Neuronal stem cell (in vitro differentiated cells): ENCODE measurements around the gene STRA8.

Source experiments
- DNase-seq: peaks from one replicate; pipeline ENCODE4 v3.0.0-alpha.2; 2013; ENCODE audit warnings: low spot score
- H2AFZ ChIP-seq: one replicate; pipeline ENCODE4 v1.6.1; 2013; ENCODE audit warnings: mild to moderate bottlenecking, low read length, inconsistent platforms
- H2AK5ac ChIP-seq: 2 replicates; pipeline ENCODE4 v1.6.1; 2013; ENCODE audit warnings: low read depth, mild to moderate bottlenecking, inconsistent platforms, low read length, moderate library complexity, mixed read lengths
- H2BK120ac ChIP-seq: 2 replicates; pipeline ENCODE4 v1.6.1; 2013; ENCODE audit warnings: low read depth, mild to moderate bottlenecking, inconsistent platforms, low read length, moderate library complexity, mixed read lengths
- H2BK12ac ChIP-seq: one replicate; pipeline ENCODE4 v1.6.1; 2013; ENCODE audit warnings: low read length, inconsistent platforms
- H2BK15ac ChIP-seq: 2 replicates; pipeline ENCODE4 v1.6.1; 2013; ENCODE audit warnings: mild to moderate bottlenecking, low read length, inconsistent platforms, mixed read lengths
- H2BK5ac ChIP-seq: one replicate; pipeline ENCODE4 v1.6.1; 2013; ENCODE audit warnings: inconsistent platforms, mild to moderate bottlenecking, low read length, moderate library complexity
- H3K14ac ChIP-seq: one replicate; pipeline ENCODE4 v1.6.1; 2013; ENCODE audit warnings: low read length, inconsistent platforms
- H3K18ac ChIP-seq: 2 replicates; pipeline ENCODE4 v1.6.1; 2013; ENCODE audit warnings: low read length, inconsistent platforms
- H3K23ac ChIP-seq: 2 replicates; pipeline ENCODE4 v1.6.1; 2013; ENCODE audit warnings: low read depth, mild to moderate bottlenecking, mixed read lengths, low read length, inconsistent platforms; ENCODE audit not compliant: poor library complexity
- H3K27ac ChIP-seq: replicated peaks from 3 replicates; pipeline ENCODE4 v1.5.1; 2013; ENCODE audit warnings: low read length, inconsistent platforms
- H3K27me3 ChIP-seq, 3 experiments: 2 replicates each; pipeline ENCODE4 v1.6.1; 2013; ENCODE audit warnings: low read length in 3 of 3, mild to moderate bottlenecking in 2 of 3, inconsistent platforms in 1 of 3, low read depth in 1 of 3, mixed read lengths in 1 of 3, moderate library complexity in 1 of 3; ENCODE audit not compliant: control insufficient read depth in 3 of 3, insufficient read depth in 3 of 3
- H3K36me3 ChIP-seq, 2 donors: replicated peaks in 1 of 2; 2 replicates each; pipeline ENCODE4 v1.6.1; 2013; ENCODE audit warnings: low read length in 2 of 2; ENCODE audit not compliant: control insufficient read depth in 2 of 2, insufficient read depth in 2 of 2
- H3K4ac ChIP-seq: 2 replicates; pipeline ENCODE4 v1.6.1; 2013; ENCODE audit warnings: inconsistent platforms, mild to moderate bottlenecking, low read length, moderate library complexity
- H3K4me1 ChIP-seq, 2 donors: 1 replicate in 1 of 2; 2 replicates in 1 of 2; pipeline ENCODE4 v1.6.1; 2013; ENCODE audit warnings: low read length in 2 of 2, low read depth in 1 of 2; ENCODE audit not compliant: control insufficient read depth in 2 of 2, insufficient read depth in 1 of 2
- H3K4me2 ChIP-seq: one replicate; pipeline ENCODE4 v1.6.1; 2013; ENCODE audit warnings: mild to moderate bottlenecking, low read length, inconsistent platforms; ENCODE audit not compliant: insufficient read depth, poor library complexity, severe bottlenecking
- H3K4me3 ChIP-seq, 2 donors: 2 replicates each; pipeline ENCODE4 v1.5.1; 2013; ENCODE audit warnings: low read length in 2 of 2, mild to moderate bottlenecking in 2 of 2, inconsistent platforms in 1 of 2, moderate library complexity in 1 of 2
- H3K79me1 ChIP-seq: one replicate; pipeline ENCODE4 v1.6.1; 2013; ENCODE audit warnings: low read depth, mild to moderate bottlenecking, inconsistent platforms, low read length, moderate library complexity
- H3K9ac ChIP-seq: one replicate; pipeline ENCODE4 v1.6.1; 2013; ENCODE audit warnings: mild to moderate bottlenecking, low read depth, low read length, inconsistent platforms; ENCODE audit not compliant: poor library complexity
- H3K9me3 ChIP-seq, 2 donors: replicated peaks in 1 of 2; 2 replicates each; pipeline versions ENCODE3 to v1.6.1; 2013; ENCODE audit warnings: low read length in 2 of 2, mild to moderate bottlenecking in 2 of 2, inconsistent platforms in 1 of 2, low read depth in 1 of 2, mixed read lengths in 1 of 2, moderate library complexity in 1 of 2; ENCODE audit not compliant: control insufficient read depth in 2 of 2, insufficient read depth in 1 of 2
- H4K8ac ChIP-seq: one replicate; pipeline ENCODE4 v1.6.1; 2013; ENCODE audit warnings: low read depth, mild to moderate bottlenecking, inconsistent platforms, low read length, moderate library complexity
- H4K91ac ChIP-seq: one replicate; pipeline ENCODE4 v1.6.1; 2013; ENCODE audit warnings: low read length, low read depth, mild to moderate bottlenecking, inconsistent platforms; ENCODE audit not compliant: poor library complexity
- WGBS, 2 donors: extraction: QIAGEN DNeasy Blood & Tissue Kit; methylation state at CpG; one replicate each; pipeline ENCODE4 v1.1.7; 2013; ENCODE audit warnings: missing lambda C conversion rate in 2 of 2, mixed read lengths in 1 of 2; ENCODE audit not compliant: insufficient read length in 2 of 2, insufficient replicate concordance in 1 of 2; ENCODE audit errors: extremely low coverage in 2 of 2; 5-methylcytosine and 5-hydroxymethylcytosine counted together

The STRA8 gene

GRCh38 chr7:135208102-135208793 lies 25.4 kb upstream of the STRA8 start:
- H3K23ac ChIP-seq, result peak overlapping the region; percentile 18
- H3K18ac ChIP-seq, result no peak overlapping the region
- no CpG with 5 or more reads among the region's 6 CpGs for WGBS, 2 donors
- no peak overlapping the region for H3K27ac ChIP-seq
- no peak overlapping the region for H4K8ac ChIP-seq
- H2BK120ac ChIP-seq, result no peak overlapping the region
- H3K4ac ChIP-seq, result no peak overlapping the region
- no peak overlapping the region for H2BK12ac ChIP-seq
- H3K4me1 ChIP-seq, result peaks cover 0 to 4% of the 10 kb centered on the region in 2 donors
- no peak overlapping the region for H2AK5ac ChIP-seq
- no peak for DNase-seq
- no peak overlapping the region for H3K14ac ChIP-seq
- no peak overlapping the region for H2BK15ac ChIP-seq
- no peak overlapping the region for H2AFZ ChIP-seq
- peaks cover 0 to 9% (median 0%) of the 10 kb centered on the region in 3 experiments for H3K27me3 ChIP-seq
- H3K36me3 ChIP-seq, result peaks cover 0 to 24% of the 10 kb centered on the region in 2 donors
- no peak overlapping the region for H4K91ac ChIP-seq
- H3K9me3 ChIP-seq, result no peaks in the 10 kb centered on the region
- H3K4me2 ChIP-seq, result no peak overlapping the region
- no peak overlapping the region for H3K4me3 ChIP-seq
- no peak overlapping the region for H3K9ac ChIP-seq
- no peaks in the 10 kb centered on the region for H3K79me1 ChIP-seq
- no peak overlapping the region for H2BK5ac ChIP-seq

- Histone ChIP-seq H3K79me1 (no peaks in the 10 kb centered on the region), H3K27ac (no peak overlapping the region), H2BK15ac (no peak overlapping the region), H3K9me3 (no peaks in the 10 kb centered on the region), H2AK5ac (no peak overlapping the region), H3K27me3 (peaks cover 0 to 9% (median 2%) of the 10 kb centered on the region in 3 experiments), H4K8ac (no peak overlapping the region), H2BK12ac (no peak overlapping the region), H3K23ac (no peak overlapping the region), H2BK120ac (no peak overlapping the region), H3K4me2 (no peak overlapping the region), H2BK5ac (no peak overlapping the region), H3K18ac (no peak overlapping the region), H3K4me1 (peaks cover 0 to 4% of the 10 kb centered on the region in 2 donors), H4K91ac (no peak overlapping the region), H3K36me3 (peaks cover 0 to 15% of the 10 kb centered on the region in 2 donors), H3K4me3 (no peak overlapping the region), H2AFZ (no peak overlapping the region), H3K14ac (no peak overlapping the region), H3K9ac (no peak overlapping the region), H3K4ac (no peak overlapping the region)
- no peak for DNase-seq
- WGBS, 2 donors, result no CpG with 5 or more reads among the region's 7 CpGs
Measured at GRCh38 chr7:135209225-135209834, 24.3 kb upstream of the STRA8 start.

- peak overlapping the region; percentile 95 for H3K23ac ChIP-seq
- no peak overlapping the region for H2AK5ac ChIP-seq
- H2AFZ ChIP-seq, result peak overlapping the region; percentile 98
- no peak overlapping the region for H2BK12ac ChIP-seq
- no peak overlapping the region for H3K27ac ChIP-seq
- no CpG with 5 or more reads among the region's 13 CpGs for WGBS, 2 donors
- H2BK5ac ChIP-seq, result no peak overlapping the region
- no peak overlapping the region for H2BK120ac ChIP-seq
- peak overlapping the region; percentile 81 for H3K4me2 ChIP-seq
- H3K14ac ChIP-seq, result peak overlapping the region; percentile 86
- H3K18ac ChIP-seq, result peak overlapping the region; percentile 97
- no peaks in the 10 kb centered on the region for H3K79me1 ChIP-seq
- H3K4me3 ChIP-seq, result peak overlapping the region; percentile 84 to 93
- peaks cover 0 to 9% (median 5%) of the 10 kb centered on the region in 3 experiments for H3K27me3 ChIP-seq
- peaks cover 0 to 4% of the 10 kb centered on the region in 2 donors for H3K4me1 ChIP-seq
- DNase-seq, result peak; percentile 8
- no peak overlapping the region for H4K8ac ChIP-seq
- peak overlapping the region; percentile 93 for H3K9ac ChIP-seq
- H3K4ac ChIP-seq, result no peak overlapping the region
- no peaks in the 10 kb centered on the region for H3K9me3 ChIP-seq
- H3K36me3 ChIP-seq, result peaks cover 0 to under 1% of the 10 kb centered on the region in 2 donors
- H2BK15ac ChIP-seq, result peak overlapping the region; percentile 81
- H4K91ac ChIP-seq, result no peak overlapping the region
Measured at GRCh38 chr7:135210888-135211178, 22.8 kb upstream of the STRA8 start.

GRCh38 chr7:135211179-135211945 lies 22.3 kb upstream of the STRA8 start, which contains the start of gene WDR91:
TSS of gene WDR91 (minus strand) at chr7:135211526. CDS start at chr7:135211502, 24 bp downstream.
- peak within 1 kb of the TSS; percentile 81 for H2BK15ac ChIP-seq
- H3K23ac ChIP-seq, result peak within 1 kb of the TSS; percentile 95
- no peak within 1 kb of the TSS for H3K27ac ChIP-seq
- H3K9me3 ChIP-seq, result no peaks in the 10 kb centered on the region
- H3K4me1 ChIP-seq, result peaks cover 0 to 4% of the 10 kb centered on the region in 2 donors
- peak within 1 kb of the TSS; percentile 79 for H2BK12ac ChIP-seq
- H3K14ac ChIP-seq, result peak within 1 kb of the TSS; percentile 86
- H3K4me2 ChIP-seq, result peak within 1 kb of the TSS; percentile 81
- H4K8ac ChIP-seq, result no peak within 1 kb of the TSS
- peak; percentile 92 for DNase-seq
- peak within 1 kb of the TSS; percentile 98 for H2AFZ ChIP-seq
- peaks cover 0 to 9% (median 5%) of the 10 kb centered on the region in 3 experiments for H3K27me3 ChIP-seq
- H2BK120ac ChIP-seq, result no peak within 1 kb of the TSS
- no peak within 1 kb of the TSS for H4K91ac ChIP-seq
- no peak within 1 kb of the TSS for H3K4ac ChIP-seq
- no peak within 1 kb of the TSS for H2AK5ac ChIP-seq
- peak within 1 kb of the TSS; percentile 84 to 93 for H3K4me3 ChIP-seq
- WGBS, 2 donors, result no CpG with 5 or more reads among the region's 82 CpGs
- H2BK5ac ChIP-seq, result no peak within 1 kb of the TSS
- no peaks in the 10 kb centered on the region for H3K79me1 ChIP-seq
- peak within 1 kb of the TSS; percentile 97 for H3K18ac ChIP-seq
- peak within 1 kb of the TSS; percentile 93 for H3K9ac ChIP-seq
- H3K36me3 ChIP-seq, result no peaks in the 10 kb centered on the region
